Measurements from ENCODE around the gene SPOCK2.

Gene SPOCK2

GRCh38 chr10:72082856-72083789, 5.2 kb downstream of the SPOCK2 start:
- H3K27ac ChIP-seq (ENCODE audit: low read length), result no peak overlapping the region
- peaks cover 3% of the 10 kb centered on the region for H3K27me3 ChIP-seq (ENCODE audit: low read depth, low read length)
- TF ChIP-seq EZH2phosphoT487 (IDR thresholded peaks at IDR 0.05; ENCODE audit: low read depth), result no peak
- TF ChIP-seq, protein P1, sequence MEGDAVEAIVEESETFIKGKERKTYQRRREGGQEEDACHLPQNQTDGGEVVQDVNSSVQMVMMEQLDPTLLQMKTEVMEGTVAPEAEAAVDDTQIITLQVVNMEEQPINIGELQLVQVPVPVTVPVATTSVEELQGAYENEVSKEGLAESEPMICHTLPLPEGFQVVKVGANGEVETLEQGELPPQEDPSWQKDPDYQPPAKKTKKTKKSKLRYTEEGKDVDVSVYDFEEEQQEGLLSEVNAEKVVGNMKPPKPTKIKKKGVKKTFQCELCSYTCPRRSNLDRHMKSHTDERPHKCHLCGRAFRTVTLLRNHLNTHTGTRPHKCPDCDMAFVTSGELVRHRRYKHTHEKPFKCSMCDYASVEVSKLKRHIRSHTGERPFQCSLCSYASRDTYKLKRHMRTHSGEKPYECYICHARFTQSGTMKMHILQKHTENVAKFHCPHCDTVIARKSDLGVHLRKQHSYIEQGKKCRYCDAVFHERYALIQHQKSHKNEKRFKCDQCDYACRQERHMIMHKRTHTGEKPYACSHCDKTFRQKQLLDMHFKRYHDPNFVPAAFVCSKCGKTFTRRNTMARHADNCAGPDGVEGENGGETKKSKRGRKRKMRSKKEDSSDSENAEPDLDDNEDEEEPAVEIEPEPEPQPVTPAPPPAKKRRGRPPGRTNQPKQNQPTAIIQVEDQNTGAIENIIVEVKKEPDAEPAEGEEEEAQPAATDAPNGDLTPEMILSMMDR (IDR thresholded peaks at IDR 0.05; ENCODE audit: low read depth, low read length), result no peak

DNA sequence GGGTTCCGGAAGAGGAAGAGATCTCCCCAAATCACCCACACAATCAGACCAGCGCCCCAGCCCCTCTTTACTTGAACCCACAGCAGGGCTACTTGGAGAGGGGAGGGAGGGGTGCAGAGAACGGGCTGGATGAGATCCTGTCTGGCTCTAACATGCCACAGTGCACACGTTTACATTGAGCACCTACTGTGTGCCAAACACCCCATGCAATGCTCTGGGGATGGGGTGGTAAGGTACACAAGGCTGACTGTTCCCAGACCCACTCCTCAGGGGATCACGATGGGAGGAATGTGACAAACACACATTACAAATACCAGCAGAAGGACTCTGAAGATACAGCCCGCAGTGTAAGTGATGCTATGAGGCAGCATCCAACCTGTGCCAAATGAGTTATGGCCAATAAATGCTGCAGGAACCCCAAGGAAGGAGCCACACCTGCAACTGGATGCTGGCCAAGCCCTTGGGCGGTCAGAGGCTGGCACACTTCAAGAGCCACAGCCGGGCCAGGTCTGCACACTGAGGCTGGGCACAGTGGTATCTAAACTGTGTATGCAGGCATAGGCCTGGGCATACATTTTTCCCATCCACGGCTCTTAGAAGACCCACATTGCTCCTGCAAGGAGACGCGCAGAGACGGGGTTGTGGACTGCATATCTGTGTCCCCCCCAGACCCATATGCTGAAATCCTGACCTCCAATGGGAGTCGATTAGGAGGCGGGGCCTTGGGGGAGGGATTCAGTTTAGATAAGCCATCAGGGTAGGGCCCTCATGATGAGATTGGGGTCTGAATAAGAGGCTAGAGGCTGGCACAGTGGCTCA, 6.4 kb downstream of the SPOCK2 start:
- H4K20me1 ChIP-seq (ENCODE audit: insufficient read depth, low read length), result no peaks in the 10 kb centered on the region
- TF ChIP-seq EZH2phosphoT487 (IDR thresholded peaks at IDR 0.05; ENCODE audit: low read depth), result no peak
- TF ChIP-seq, protein P1 (IDR thresholded peaks at IDR 0.05; ENCODE audit: low read depth, low read length), result no peak
- no peaks in the 10 kb centered on the region for H3K9me3 ChIP-seq (ENCODE audit: insufficient read depth, low read length)
- peaks cover 16% of the 10 kb centered on the region for H3K4me1 ChIP-seq (ENCODE audit: low read length)
- no peak overlapping the region for H3K27ac ChIP-seq (ENCODE audit: low read length)
- no peak overlapping the region for H3K4me3 ChIP-seq (ENCODE audit: low read length)
- H2AFZ ChIP-seq (ENCODE audit: low read depth, low read length), result no peak overlapping the region
- H3K27me3 ChIP-seq (ENCODE audit: low read depth, low read length), result no peaks in the 10 kb centered on the region
- no peaks in the 10 kb centered on the region for H3K79me2 ChIP-seq (ENCODE audit: low read length)
- no peak overlapping the region for H3K4me2 ChIP-seq (ENCODE audit: low read length)
- H3K9ac ChIP-seq (ENCODE audit: low read length), result no peak overlapping the region
- H3K36me3 ChIP-seq (replicated peaks; ENCODE audit: low read depth, low read length), result no peaks in the 10 kb centered on the region

More at GRCh38 chr10:72082856-72083789, 5.2 kb downstream of the SPOCK2 start:
- Histone ChIP-seq H3K9ac (ENCODE audit: low read length) (no peak overlapping the region), H3K79me2 (ENCODE audit: low read length) (no peaks in the 10 kb centered on the region), H2AFZ (ENCODE audit: low read depth, low read length) (no peak overlapping the region), H3K4me1 (ENCODE audit: low read length) (peaks cover 16% of the 10 kb centered on the region), H4K20me1 (ENCODE audit: insufficient read depth, low read length) (no peaks in the 10 kb centered on the region), H3K4me2 (ENCODE audit: low read length) (no peak overlapping the region), H3K9me3 (ENCODE audit: insufficient read depth, low read length) (no peaks in the 10 kb centered on the region), H3K36me3 (replicated peaks; ENCODE audit: low read depth, low read length) (no peaks in the 10 kb centered on the region), H3K4me3 (ENCODE audit: low read length) (no peak overlapping the region)

- no peak overlapping the region for H3K27ac ChIP-seq (ENCODE audit: low read length)
- no peaks in the 10 kb centered on the region for H3K9me3 ChIP-seq (ENCODE audit: insufficient read depth, low read length)
- no peaks in the 10 kb centered on the region for H3K36me3 ChIP-seq (replicated peaks; ENCODE audit: low read depth, low read length)
- H3K79me2 ChIP-seq (ENCODE audit: low read length), result no peaks in the 10 kb centered on the region
- H2AFZ ChIP-seq (ENCODE audit: low read depth, low read length), result no peak overlapping the region
- H3K4me2 ChIP-seq (ENCODE audit: low read length), result no peak overlapping the region
- no peak overlapping the region for H3K9ac ChIP-seq (ENCODE audit: low read length)
- peaks cover 10% of the 10 kb centered on the region; the same call in 1 of the 2 replicates for H3K4me1 ChIP-seq (ENCODE audit: low read length)
- H3K27me3 ChIP-seq (ENCODE audit: low read depth, low read length), result no peaks in the 10 kb centered on the region
- no peaks in the 10 kb centered on the region for H4K20me1 ChIP-seq (ENCODE audit: insufficient read depth, low read length)
- no peak overlapping the region for H3K4me3 ChIP-seq (ENCODE audit: low read length)
- TF ChIP-seq, protein P1 (IDR thresholded peaks at IDR 0.05; ENCODE audit: low read depth, low read length), result no peak
Measured at GRCh38 chr10:72081210-72081609, 7.1 kb downstream of the SPOCK2 start.

Data from OCI-LY3 (cell line).